Measurements from ENCODE around the gene ACR. TPM values are rescaled to one million over a fixed set of nuclear protein-coding genes. Genes with fewer than 3 reads are reported as not detected.

ACR gene
- total RNA-seq, 1 experiment from 2014 or later = not detected

DNA sequence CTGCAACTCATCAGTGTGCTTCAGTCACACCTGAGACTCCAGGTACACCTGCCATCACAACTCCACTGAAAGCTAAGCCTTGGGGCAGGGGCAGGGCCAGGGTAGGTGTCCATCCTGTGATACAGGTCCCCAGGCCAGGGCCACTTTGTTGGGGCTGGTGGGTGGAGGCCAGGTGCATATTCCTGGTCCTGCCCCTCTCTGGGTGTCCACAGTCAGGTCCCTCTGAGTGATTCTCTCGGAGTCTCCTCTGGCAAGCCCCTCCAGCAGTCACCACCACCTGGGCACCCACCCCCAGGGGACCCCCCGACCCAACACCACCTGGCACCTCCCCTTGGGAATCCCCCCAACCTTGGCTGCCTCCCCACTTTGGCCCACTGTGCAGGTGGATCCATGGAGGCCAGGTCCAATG, 9.5 kb upstream of the ACR start:
- BruUV-seq (replicated peaks) = no TSS peak
- Histone ChIP-seq H3K27me3 (replicated peaks; ENCODE audit: insufficient read depth, low read depth, low read length, poor library complexity) (no peaks in the 10 kb centered on the region), H3K4me1 (ENCODE audit: insufficient read depth, low read length, poor library complexity, severe bottlenecking) (peaks cover 7% of the 10 kb centered on the region), H3K27ac (ENCODE audit: low read depth, low read length, poor library complexity, severe bottlenecking) (no peak overlapping the region), H3K36me3 (ENCODE audit: insufficient read depth, low read length, poor library complexity, severe bottlenecking) (no peaks in the 10 kb centered on the region), H3K4me3 (ENCODE audit: low read depth, low read length, poor library complexity, severe bottlenecking) (no peak overlapping the region), H3K9me3 (ENCODE audit: low read depth, low read length, poor library complexity, severe bottlenecking) (no peaks in the 10 kb centered on the region)
- TF ChIP-seq, protein P1, sequence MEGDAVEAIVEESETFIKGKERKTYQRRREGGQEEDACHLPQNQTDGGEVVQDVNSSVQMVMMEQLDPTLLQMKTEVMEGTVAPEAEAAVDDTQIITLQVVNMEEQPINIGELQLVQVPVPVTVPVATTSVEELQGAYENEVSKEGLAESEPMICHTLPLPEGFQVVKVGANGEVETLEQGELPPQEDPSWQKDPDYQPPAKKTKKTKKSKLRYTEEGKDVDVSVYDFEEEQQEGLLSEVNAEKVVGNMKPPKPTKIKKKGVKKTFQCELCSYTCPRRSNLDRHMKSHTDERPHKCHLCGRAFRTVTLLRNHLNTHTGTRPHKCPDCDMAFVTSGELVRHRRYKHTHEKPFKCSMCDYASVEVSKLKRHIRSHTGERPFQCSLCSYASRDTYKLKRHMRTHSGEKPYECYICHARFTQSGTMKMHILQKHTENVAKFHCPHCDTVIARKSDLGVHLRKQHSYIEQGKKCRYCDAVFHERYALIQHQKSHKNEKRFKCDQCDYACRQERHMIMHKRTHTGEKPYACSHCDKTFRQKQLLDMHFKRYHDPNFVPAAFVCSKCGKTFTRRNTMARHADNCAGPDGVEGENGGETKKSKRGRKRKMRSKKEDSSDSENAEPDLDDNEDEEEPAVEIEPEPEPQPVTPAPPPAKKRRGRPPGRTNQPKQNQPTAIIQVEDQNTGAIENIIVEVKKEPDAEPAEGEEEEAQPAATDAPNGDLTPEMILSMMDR (conservative IDR thresholded peaks at IDR 0.05; ENCODE audit: low read depth, low read length) = no peak
- DNase-seq (ENCODE audit: low spot score) = no peak
- intact Hi-C loops (cut with micrococcal nuclease; ENCODE audit: unreplicated experiment) = no loop called here
- ChIA-PET POLR2A (ENCODE audit: low non-redundant PET) (no interaction called here), CTCF (no interaction called here)

- Histone ChIP-seq H3K27me3 (replicated peaks; ENCODE audit: insufficient read depth, low read depth, low read length, poor library complexity) (no peaks in the 10 kb centered on the region), H3K4me3 (ENCODE audit: low read depth, low read length, poor library complexity, severe bottlenecking) (no peak overlapping the region), H3K9me3 (ENCODE audit: low read depth, low read length, poor library complexity, severe bottlenecking) (no peaks in the 10 kb centered on the region), H3K27ac (ENCODE audit: low read depth, low read length, poor library complexity, severe bottlenecking) (no peak overlapping the region), H3K36me3 (ENCODE audit: insufficient read depth, low read length, poor library complexity, severe bottlenecking) (no peaks in the 10 kb centered on the region), H3K4me1 (ENCODE audit: insufficient read depth, low read length, poor library complexity, severe bottlenecking) (peaks cover 7% of the 10 kb centered on the region)
- CTCF ChIA-PET = no interaction called here
- intact Hi-C loops (cut with micrococcal nuclease; ENCODE audit: unreplicated experiment) = no loop called here
- no TSS peak for BruUV-seq (replicated peaks)
- POLR2A ChIA-PET (ENCODE audit: low non-redundant PET) = no interaction called here
- no peak for DNase-seq (ENCODE audit: low spot score)
- TF ChIP-seq, protein P1 (conservative IDR thresholded peaks at IDR 0.05; ENCODE audit: low read depth, low read length) = no peak
- TF ChIP-seq EZH2 (IDR thresholded peaks at IDR 0.05; ENCODE audit: borderline replicate concordance, low read depth, low read length, poor library complexity, severe bottlenecking) = no peak
These were observed 8.5 kb upstream of the ACR start for GRCh38 chr22:50729391-50730012.

DNA sequence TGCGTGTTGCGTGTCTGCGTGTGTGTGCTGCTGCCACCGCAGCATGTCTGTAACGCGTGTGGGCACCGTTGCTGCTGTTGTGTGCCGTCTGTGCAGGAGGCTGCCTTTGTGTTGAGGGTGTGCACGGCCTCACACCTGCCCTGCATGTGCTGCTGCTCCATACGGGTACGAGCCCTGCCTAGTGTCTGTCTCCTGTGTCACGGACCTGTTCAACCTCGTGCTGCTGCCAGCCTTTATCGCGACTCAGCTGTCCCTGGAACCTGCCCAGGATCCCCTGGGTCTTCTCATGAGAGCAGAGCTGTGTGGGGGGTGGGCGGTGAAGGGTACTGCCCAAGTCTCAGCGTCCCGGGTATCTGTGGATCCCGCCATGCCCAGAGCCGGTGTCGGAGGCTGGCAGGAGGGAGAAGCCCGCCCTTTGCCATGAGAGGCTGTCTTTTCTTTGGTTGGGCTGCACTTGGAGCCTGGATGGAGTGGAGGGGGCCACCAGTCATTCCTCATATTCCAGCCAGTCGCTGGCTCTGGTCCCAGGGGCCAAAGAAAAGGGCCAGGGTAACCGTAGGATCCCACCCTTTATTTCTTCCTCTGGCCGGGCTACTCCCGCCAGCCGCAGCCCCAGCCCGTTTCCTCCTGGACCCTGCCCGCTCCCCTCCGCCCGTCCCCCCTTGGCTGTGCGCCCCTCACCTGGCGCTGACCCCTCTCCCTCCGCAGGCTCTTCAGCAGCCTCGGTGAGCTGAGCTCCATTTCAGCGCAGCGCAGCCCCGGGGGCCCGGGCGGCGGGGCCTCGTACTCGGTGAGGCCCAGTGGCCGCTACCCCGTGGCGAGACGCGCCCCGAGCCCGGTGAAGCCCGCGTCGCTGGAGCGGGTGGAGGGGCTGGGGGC, 7.8 kb upstream of the ACR start:
- intact Hi-C loops (cut with micrococcal nuclease; ENCODE audit: unreplicated experiment) = no loop called here
- H3K4me3 ChIP-seq (ENCODE audit: low read depth, low read length, poor library complexity, severe bottlenecking) = no peak overlapping the region
- CTCF ChIA-PET = no interaction called here
- no peaks in the 10 kb centered on the region for H3K27me3 ChIP-seq (replicated peaks; ENCODE audit: insufficient read depth, low read depth, low read length, poor library complexity)
- DNase-seq (ENCODE audit: low spot score) = no peak
- no peaks in the 10 kb centered on the region for H3K9me3 ChIP-seq (ENCODE audit: low read depth, low read length, poor library complexity, severe bottlenecking)
- POLR2A ChIA-PET (ENCODE audit: low non-redundant PET) = no interaction called here
- H3K4me1 ChIP-seq (ENCODE audit: insufficient read depth, low read length, poor library complexity, severe bottlenecking) = peaks cover 7% of the 10 kb centered on the region
- no peaks in the 10 kb centered on the region for H3K36me3 ChIP-seq (ENCODE audit: insufficient read depth, low read length, poor library complexity, severe bottlenecking)
- BruUV-seq (replicated peaks) = no TSS peak
- H3K27ac ChIP-seq (ENCODE audit: low read depth, low read length, poor library complexity, severe bottlenecking) = no peak overlapping the region
- TF ChIP-seq, protein P1 (conservative IDR thresholded peaks at IDR 0.05; ENCODE audit: low read depth, low read length) = no peak
- no peak for TF ChIP-seq EZH2 (IDR thresholded peaks at IDR 0.05; ENCODE audit: borderline replicate concordance, low read depth, low read length, poor library complexity, severe bottlenecking)
